MV-4-11 (cell line): ENCODE results near the gene KLHL2.
A peak's percentile ranks its signal among the peaks of the same experiment; 100 is the strongest.
"Not testable (repeated sequence)": the region's sequence is repeated elsewhere in the genome, so short reads cannot be mapped to it uniquely, and the experiment has no call there.

Experiments
- DNase-seq: peaks from one replicate; lab custom pipeline; 2025; lab: John Stamatoyannopoulos, UW

The KLHL2 gene, protein sequence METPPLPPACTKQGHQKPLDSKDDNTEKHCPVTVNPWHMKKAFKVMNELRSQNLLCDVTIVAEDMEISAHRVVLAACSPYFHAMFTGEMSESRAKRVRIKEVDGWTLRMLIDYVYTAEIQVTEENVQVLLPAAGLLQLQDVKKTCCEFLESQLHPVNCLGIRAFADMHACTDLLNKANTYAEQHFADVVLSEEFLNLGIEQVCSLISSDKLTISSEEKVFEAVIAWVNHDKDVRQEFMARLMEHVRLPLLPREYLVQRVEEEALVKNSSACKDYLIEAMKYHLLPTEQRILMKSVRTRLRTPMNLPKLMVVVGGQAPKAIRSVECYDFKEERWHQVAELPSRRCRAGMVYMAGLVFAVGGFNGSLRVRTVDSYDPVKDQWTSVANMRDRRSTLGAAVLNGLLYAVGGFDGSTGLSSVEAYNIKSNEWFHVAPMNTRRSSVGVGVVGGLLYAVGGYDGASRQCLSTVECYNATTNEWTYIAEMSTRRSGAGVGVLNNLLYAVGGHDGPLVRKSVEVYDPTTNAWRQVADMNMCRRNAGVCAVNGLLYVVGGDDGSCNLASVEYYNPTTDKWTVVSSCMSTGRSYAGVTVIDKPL

DNA sequence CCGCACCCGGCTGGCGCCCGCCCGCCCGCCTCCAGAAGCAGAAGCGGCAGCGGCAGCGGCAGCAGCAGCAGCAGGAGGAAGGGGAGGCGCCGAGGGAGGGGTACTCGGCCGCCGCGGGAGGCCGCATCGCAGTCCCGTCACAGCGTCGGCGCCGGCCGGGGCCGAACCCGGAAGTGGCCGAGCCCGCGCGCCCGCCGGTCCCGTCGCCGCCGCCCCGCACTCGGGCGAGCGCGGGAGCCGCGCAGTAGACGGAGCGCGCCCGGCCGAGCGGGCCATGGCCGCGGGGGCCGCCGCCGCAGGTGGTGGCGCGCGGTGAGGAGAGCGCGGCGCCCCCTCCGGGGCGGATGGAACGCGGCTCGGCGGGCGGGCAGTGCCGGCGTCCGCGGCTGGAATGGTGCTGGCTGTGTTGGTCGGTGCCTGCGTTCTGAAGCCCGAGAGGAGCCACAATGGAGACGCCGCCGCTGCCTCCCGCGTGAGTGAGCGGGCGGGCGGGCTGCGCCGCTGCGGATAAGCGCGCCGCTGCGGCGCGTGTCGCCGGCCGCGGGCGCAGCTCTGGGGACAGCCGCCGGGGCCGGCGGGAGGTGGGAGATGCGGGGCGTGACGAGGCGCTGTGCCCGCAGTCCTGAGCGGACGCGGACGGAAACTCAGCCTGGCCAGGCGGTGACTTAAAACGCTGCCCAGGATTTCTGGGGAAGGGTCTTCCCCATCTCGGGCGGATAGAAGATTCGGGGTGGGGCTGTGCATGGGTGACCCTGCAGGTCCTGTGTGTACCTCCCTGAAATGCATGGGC lies at the start of gene KLHL2:
TSS of gene KLHL2 (plus strand) at position 131 of the 790 bp plus-strand sequence. CDS start at position 447, 316 bp downstream.
- DNase-seq, result peak; percentile 64

DNA sequence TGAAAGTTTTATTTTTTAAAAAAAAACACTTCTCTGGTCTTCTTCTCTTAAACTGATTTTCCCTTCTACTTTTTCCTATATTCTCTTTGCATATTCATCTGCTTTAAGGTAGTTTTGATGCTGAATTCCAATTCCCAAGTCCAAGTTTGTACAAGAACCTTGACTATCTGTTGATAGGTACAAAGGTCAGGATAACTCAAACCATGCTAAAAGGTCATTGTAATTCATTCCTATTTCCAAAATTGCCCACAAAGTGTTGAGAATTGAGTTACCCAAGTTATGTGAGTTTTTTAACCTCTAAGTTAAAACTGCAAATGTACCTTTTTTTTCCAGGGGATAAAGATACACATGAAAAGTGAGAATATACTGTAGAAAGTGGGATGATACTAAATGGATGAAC lies 48.6 kb upstream of the KLHL2 start:
- DNase-seq, result no peak

DNA sequence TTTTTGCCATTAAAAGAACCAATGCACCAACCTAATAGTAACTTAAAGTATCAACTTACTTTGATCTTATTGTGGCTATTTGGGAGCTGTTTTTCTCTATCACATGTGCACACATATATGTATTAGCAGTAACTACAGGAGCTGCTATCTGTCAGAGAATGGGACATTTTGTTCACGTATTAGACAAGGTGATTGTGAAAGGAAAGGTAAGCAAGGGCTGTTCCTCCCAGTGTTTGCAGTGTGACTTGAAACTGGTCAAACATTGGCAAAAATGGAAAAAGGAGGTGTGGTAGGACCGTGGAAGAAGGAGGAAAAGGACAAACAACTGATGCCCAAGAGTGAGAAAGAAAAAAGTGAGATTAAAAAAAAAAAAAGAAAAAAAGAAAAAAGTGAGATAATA lies 43.1 kb upstream of the KLHL2 start:
- no peak for DNase-seq

DNA sequence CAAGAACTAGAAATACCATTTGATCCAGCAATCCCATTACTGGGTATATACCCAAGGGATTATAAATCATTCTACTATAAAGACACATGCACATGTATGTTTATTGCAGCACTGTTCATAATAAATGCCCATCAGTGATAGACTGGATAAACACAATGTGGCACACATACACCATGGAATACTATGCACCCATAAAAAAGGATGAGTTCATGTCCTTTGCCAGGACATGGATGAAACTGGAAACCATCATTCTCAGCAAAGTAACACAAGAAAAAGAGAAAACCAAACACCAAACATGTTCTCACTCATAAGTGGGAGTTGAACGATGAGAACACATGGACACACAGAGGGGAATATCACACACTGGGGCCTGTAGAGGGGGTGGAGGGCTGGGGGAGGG lies 40.5 kb upstream of the KLHL2 start:
- not testable (repeated sequence) for DNase-seq

DNA sequence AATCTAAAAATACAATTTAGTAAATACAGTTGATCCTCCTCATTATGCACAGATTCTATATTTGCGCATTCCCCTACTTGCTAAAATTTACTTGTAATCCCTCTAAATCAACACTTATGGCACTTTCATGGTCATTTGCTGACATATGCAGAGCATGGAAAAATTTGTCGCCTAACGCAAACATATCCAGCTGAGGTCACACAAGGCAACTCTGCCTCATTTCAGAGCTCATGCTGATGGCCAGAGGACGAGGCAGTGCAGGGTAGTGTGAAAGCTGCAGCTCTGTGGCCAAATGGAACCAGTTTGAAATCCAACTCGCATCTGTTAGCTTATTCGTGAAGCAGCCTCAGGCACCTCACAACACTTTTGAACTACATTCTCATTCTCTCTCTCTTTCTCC lies 39.7 kb upstream of the KLHL2 start:
- DNase-seq, result no peak

DNA sequence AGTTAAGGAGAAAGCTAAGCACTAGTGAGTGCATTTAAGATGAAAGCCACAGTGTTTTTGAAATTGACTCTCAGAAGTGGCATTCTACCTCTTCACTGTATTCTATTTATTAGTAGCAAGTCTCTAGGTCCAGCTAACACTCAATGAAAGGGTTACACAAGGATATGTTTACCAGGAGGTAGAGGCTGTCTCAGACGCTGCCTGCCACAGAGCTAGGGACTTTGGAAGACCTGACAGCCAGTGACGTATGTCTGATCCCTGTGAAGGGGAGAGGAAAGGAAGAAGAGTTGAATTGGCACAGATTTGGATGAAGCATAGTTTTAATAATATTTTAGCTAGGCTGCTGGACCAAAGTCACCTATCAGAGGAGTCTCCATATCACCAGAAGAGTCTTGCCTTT lies 36.5 kb upstream of the KLHL2 start:
- no peak for DNase-seq

DNA sequence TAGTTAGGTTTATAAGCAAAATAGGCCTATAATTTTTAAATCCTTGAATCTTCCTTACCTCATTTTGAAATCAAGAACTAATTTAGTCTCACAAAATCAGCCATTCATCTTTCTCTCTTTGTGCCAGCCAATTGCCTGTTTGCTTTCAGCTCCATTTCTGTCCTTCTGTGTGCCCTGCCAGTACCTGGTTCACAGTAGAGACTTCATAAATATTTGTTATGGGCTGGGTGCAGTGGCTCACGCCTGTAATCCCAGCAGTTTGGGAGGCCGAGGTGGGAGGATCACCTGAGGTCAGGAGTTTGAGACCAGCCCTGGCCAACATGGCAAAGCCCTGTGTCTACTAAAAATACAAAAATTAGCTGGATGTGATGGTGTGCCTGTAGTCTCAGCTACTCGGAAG lies 31.9 kb upstream of the KLHL2 start:
- not testable (repeated sequence) for DNase-seq

DNA sequence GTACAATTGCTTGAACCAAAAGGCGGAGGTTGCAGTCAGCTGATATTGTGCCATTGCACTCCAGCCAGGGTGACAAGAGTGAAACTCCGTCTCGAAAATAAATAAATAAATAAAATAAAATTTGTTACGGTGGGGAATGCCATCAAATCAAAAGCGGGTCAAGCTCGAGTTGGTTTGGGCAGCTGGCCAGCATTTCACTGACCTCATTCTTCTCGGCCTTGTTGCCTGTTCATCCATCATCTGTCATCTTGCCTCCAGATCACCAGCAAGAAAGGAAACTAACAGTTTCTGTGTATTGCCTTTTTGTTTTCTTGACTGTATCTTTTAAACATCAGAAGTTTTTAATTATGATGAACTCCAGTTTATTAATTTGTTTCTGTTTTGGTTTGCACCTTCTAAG lies 31.5 kb upstream of the KLHL2 start:
- no peak for DNase-seq

DNA sequence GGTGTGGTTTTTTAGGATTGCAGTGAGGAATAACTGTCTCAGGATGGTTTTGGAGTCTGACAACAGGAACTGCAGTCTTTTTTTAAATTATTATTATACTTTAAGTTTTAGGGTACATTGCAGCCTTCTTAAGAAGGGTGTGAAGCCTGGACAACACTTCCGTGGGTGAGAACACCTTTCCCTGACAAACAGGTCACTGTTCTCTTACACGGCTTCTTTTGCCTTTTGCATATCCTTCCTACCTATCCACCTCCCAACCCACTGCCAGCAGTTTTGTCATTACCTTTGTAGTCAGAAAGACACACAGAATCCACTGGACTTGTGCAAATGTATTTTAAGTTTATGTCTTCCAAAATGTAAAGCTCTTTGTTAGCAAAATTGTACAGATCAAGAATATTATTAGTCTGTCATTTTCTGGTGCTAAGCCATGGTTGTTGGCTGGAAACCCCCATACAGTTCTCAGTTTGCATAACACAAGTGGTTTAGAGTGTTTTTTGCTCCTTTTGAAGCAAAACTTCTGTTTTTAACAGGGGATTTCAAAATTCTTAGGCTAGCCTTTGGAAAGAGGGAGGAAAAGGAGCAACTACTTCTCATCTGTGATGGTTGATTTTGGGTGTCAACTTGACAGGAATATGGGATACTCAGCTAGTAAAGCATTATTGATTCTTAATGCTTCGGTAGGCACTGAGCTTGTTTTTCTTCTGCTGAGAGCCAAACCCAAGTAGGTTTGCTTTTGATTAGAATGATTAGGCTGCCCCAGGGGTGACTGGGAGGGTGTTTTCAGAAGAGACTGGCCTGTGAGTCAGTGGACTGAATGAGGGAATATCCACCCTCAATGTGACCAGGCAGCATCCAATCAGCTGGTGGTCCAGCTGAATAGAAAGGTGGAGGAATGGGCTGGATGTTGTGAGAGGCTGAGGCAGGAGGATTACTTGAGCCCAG lies 29.4 kb upstream of the KLHL2 start:
- no peak for DNase-seq

DNA sequence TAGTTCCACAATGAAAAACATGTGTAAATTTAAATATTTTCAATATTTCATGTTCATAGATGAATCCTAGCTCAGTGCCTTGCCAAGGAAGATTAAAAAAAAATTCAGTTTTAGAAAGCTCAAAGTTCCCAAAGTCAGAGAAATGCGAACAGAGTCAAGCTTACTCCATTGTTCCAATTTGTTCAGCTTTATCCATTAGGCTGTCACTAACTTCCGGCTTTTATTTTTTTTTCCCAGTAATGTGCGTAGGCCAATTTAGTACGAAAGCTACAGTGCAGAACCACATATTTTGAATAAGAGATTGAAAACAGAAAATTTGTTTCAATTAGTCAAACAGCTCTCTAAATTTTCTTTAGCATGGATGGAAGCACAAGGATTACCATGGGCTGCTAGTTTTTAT lies 23.1 kb upstream of the KLHL2 start:
- no peak for DNase-seq

DNA sequence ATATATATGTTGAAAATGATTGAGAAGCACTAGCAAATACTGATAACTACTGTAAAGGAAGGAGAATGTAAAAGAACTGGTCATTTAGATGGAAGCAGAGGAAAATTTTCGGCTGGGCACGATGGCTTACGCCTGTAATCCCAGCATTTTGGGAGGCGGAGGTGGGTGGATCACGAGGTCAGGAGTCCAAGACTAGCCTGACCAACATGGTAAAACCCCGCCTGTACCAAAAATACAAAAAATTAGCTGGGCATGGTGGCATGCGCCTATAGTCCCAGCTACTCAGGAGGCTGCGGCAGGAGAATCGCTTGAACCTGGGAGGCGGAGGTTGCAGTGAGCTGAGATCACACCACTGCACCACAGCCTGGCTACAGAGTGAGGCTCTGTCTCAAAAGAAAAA lies 22.4 kb upstream of the KLHL2 start:
- not testable (repeated sequence) for DNase-seq

DNA sequence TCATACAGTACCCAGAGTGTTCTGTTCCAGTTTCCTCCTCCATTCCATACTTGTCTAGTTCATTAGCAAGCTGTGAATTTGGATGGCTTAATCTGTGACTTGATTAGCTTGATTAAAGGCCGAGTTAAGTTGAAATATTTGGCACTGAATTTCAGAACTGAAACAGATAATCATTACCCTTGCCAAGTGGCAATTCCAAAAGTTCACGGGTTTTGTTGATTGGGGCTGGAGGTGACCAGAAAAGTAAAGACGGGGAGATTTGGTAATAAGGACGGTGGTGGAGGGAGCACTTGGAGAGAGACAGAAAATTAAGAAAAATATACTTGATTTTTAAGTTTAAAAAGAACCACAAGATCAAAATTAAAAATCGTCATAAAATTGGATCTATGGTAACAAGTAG lies 21.9 kb upstream of the KLHL2 start:
- no peak for DNase-seq

DNA sequence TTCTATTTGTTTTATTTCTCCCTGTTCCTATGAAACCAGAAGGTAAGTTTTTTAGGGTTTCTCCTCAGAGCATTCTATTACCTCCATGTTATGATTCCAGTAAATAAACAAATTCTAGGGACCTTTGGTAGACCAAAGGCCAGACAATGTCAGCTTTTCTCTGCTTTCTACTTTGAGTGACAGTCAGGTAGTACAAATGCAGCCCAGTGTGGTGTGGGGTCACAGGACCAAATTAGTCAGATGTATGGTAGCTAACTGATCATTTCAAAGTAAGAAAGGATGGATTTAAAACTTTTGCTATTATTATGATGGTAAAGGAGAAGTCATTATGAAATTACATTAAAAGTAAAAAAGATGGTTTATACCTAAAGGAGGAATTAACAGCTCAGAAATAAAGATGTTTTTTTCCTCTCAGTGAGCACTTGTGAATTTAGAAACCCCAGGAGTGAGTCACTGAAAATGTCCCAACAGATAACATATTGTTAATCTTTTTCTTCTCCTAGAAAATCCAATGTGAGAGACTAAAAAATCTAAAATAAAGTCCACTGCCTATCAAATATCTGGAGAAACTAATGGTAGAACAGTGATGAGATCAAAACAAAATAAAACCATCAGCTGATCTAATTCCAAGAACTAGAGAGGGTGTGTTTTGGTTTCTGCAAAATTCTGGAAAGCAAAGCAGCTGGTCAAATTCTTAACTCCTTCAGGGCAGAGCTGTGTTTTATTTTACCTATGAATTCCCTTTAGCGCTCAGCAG lies 16.6 kb upstream of the KLHL2 start:
- DNase-seq, result no peak

DNA sequence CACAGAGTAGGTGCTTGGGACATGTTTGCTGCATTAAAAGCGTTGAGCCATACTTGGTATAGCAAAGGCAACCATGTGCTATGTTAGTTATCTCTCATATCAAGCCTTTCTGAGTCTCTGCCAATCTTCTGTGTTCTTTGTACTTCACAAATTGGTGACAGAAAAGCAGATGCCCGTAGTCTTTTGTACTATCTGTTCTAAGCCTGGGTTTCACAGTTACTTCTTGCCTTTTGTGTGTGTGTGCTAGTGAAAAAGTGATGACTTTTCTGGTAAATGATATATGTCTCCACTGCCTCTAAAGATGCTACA lies 16.1 kb upstream of the KLHL2 start:
- DNase-seq, result no peak

DNA sequence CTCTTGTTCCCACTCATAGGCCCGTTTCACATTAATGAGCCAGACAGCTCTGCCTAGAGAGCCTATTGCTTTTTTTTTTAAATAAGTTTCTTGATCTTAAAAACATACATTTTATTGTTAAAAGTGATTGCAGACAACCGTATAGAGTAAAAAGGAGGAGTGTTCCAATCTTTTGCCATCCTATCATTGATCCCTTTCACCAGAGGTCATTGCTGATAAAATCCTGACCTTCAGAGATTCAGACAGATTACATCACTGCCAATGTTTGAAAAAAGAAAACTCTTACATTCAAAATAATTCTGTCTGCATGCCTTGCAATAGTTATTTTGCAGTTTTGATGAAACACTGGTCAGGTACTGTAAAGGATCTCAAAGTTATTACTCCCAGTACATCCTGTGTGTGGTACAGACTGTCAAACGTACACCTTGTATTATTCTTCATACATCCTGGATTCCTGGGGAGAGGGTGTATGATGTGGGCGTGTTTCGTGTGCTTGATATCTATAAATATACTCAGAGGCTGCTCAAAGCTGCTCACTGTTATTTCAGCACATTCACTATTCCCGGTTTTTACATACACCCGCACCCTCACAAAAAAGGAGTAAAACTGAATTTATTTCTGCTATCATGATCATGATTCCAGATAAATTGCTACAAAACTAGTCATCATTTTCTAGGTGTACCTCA lies 15.4 kb upstream of the KLHL2 start:
- no peak for DNase-seq

DNA sequence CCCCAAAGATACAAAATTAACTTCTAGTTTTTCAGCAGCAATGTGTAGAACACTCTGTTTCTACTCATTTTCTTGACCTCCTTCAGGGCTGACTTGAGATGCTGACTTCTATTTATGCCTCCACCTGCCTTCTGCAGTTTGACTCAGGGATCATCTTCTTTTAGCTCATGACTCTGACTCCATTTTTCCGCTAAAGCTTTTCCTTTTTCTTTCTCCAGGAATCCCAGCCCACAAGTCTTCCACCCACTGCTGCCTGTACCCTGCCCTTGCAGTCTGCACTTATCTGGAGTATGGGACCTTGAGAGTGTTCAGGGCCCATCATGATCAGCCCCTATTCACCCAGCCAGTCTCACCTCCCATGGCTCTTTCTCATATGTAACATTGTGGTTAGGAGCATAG lies 14.9 kb upstream of the KLHL2 start:
- no peak for DNase-seq

DNA sequence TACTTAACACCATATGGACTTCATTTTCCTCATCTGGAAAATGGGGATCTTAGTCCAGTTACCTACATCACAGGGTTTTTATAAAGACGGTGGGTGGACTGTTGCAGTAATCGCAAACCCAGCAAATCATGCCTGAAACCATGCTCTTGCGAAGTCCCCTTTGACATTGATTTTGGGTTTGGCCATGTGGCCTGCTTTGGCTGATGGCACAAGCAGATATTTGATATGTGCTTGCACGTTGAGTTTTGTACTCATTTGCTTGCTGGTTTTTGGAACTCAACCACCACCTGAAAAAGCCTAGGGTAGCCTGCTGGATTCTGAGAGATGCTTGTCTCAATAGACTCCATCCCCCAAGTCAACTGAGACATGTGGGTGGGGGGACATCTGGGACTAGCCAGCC lies 14.4 kb upstream of the KLHL2 start:
- DNase-seq, result no peak

DNA sequence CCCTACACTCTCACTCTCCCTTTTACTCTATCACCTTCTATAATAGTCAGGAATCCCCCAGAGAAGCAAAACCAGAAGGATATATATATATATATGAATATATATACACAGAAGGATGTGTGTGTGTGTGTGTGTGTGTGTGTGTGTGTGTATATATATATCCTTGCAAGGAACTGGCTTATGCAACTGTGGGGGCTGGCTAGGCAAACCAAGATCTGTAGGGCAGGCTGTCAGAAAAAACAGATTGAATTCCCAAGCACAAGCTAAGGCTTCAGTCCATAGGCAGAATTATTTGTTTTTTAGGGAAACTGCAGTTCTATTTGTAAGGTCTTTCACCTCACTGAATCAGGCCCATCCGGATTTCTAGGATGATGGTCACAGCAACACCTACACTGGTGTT lies 13.0 kb upstream of the KLHL2 start:
- DNase-seq, result peak; percentile 5

DNA sequence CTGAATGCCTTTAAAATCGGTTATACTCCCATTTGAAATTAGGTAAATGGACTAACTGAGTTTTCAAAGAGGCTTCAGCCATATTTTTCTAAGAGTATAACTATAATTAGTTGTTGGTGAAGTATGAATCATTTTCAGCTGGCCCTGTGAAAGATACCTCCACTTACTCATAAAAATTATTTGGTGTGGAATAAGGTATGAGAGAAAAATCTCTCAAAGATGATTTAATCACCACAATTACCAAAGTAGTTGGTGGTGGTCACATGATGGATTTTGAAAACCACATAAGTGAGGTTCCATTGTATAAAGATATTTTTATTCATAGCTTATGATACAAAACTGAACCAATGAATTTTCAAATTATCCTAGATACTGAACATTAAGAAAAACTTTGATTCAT lies 9.0 kb upstream of the KLHL2 start:
- DNase-seq, result no peak

DNA sequence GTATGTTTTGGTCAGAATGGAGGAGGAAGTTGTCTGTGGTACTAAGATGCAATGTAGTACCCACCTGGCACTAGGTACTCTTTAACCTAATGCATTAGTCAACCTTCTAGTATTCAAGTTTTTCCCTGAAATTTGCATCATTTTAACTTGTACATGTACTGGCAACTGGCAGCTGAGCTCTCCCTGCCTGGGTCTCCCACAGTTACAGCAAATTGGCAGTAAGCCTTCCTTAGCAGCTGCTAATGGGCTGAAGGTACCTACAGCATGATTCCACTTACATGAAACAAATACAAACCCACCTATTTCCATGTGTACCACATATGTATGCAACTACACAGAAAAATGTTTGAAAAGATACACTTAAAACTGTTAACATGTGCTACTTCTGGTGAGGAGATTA lies 8.1 kb upstream of the KLHL2 start:
- no peak for DNase-seq

DNA sequence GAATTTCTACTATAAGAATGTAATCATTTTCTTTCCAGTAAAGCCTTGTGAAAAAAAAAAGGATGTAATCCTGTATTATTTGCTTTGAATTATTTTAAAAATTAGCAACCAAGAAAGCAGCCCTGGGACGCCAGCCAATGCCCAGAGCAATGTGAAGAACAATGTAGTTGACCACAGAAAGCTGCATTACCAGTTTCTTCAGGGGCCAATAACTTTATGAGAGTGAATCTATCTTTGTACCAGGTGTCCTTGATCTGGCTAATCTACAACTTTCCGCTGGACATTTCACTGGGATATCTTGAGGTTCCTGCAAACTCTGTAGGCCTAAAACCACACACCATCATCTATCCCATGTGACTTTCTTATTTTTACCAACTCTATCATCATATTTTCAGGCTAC lies 7.6 kb upstream of the KLHL2 start:
- no peak for DNase-seq
